A673 (cell line): ENCODE results near the gene TGM6. TPM values are rescaled to one million over a fixed set of nuclear protein-coding genes. Genes with fewer than 3 reads are reported as not detected.

Experiments
- BruUV-seq: library from RNA; stranded (reverse); fragments of 400-500 nt; replicated peaks from 2 replicates; lab custom pipeline; 2021; lab: Mats Ljungman, UMichigan
- CTCF ChIA-PET: fragments of 300-600 bp; sonication (Branson Sonifier 250); formaldehyde crosslinking; loops from one replicate; lab custom pipeline; 2022; ENCODE audit warnings: antibody characterized with exemption; lab: Charles Lee
- POLR2A ChIA-PET: fragments of 300-600 bp; sonication (Branson Sonifier 250); formaldehyde crosslinking; loops from one replicate; lab custom pipeline; 2022; ENCODE audit warnings: antibody characterized with exemption; ENCODE audit not compliant: low non-redundant PET; lab: Charles Lee
- DNase-seq: peaks from one replicate; pipeline ENCODE4 v3.0.0-alpha.2; 2015; ENCODE audit warnings: low spot score
- H3K27ac ChIP-seq: fragments of 200-600 bp; sonication (generic); 2 replicates; pipeline ENCODE4 v1.5.1; 2016; ENCODE audit warnings: mixed run types, low read depth, mild to moderate bottlenecking, mixed read lengths, antibody characterized with exemption, low read length; ENCODE audit not compliant: poor library complexity, severe bottlenecking
- H3K27me3 ChIP-seq: fragments of 200-600 bp; sonication (generic); replicated peaks from 2 replicates; pipeline ENCODE4 v1.6.1; 2017; ENCODE audit warnings: mixed run types, low read depth, mild to moderate bottlenecking, mixed read lengths, antibody characterized with exemption, low read length; ENCODE audit not compliant: insufficient read depth, poor library complexity
- H3K36me3 ChIP-seq: fragments of 200-600 bp; sonication (generic); 2 replicates; pipeline ENCODE4 v1.6.1; 2016; ENCODE audit warnings: mixed run types, mild to moderate bottlenecking, mixed read lengths, antibody characterized with exemption, low read length; ENCODE audit not compliant: insufficient read depth, poor library complexity, severe bottlenecking
- H3K4me1 ChIP-seq: fragments of 200-600 bp; sonication (generic); 2 replicates; pipeline ENCODE4 v1.6.1; 2017; ENCODE audit warnings: mixed run types, mild to moderate bottlenecking, mixed read lengths, antibody characterized with exemption, low read length; ENCODE audit not compliant: insufficient read depth, poor library complexity, severe bottlenecking
- H3K4me3 ChIP-seq: fragments of 200-600 bp; sonication (generic); 2 replicates; pipeline ENCODE4 v1.5.1; 2016; ENCODE audit warnings: low read depth, mixed run types, mild to moderate bottlenecking, mixed read lengths, low read length; ENCODE audit not compliant: poor library complexity, severe bottlenecking
- H3K9me3 ChIP-seq: fragments of 200-600 bp; sonication (generic); 2 replicates; pipeline ENCODE4 v1.6.1; 2016; ENCODE audit warnings: mixed run types, low read depth, mild to moderate bottlenecking, mixed read lengths, antibody characterized with exemption, low read length; ENCODE audit not compliant: poor library complexity, severe bottlenecking
- CTCF ChIP-seq: fragments of 300-800, 200-600 bp; sonication (generic); conservative IDR thresholded peaks from 2 replicates; pipeline ENCODE4 v1.5.1; 2017; ENCODE audit warnings: low read depth, mild to moderate bottlenecking, antibody characterized with exemption, low read length, moderate library complexity, mixed read lengths
- EZH2 ChIP-seq: fragments of 200-600 bp; sonication (generic); IDR thresholded peaks from 2 replicates; pipeline ENCODE4 v1.6.1; 2017; ENCODE audit warnings: borderline replicate concordance, low read depth, mild to moderate bottlenecking, mixed read lengths, antibody characterized with exemption, low read length; ENCODE audit not compliant: poor library complexity, severe bottlenecking
- intact Hi-C: fragments of 100-400 bp; cut with micrococcal nuclease; formaldehyde crosslinking; loops from one replicate; pipeline ENCODE4 v1.10.0; 2022; ENCODE audit not compliant: unreplicated experiment
- total RNA-seq: library from RNA; stranded (reverse); gene quantifications from 2 replicates; pipeline ENCODE4 v1.2.3, GENCODE V29; 2021

Gene TGM6
- total RNA-seq, 1 experiment from 2014 or later: not detected

GRCh38 chr20:2363187-2363586 is 17.5 kb upstream of the TGM6 start:
- ChIA-PET CTCF (no interaction called here), POLR2A (no interaction called here)
- H3K4me3 ChIP-seq: no peak overlapping the region
- TF ChIP-seq CTCF (no peak), EZH2 (no peak)
- H3K9me3 ChIP-seq: peaks cover 16% of the 10 kb centered on the region
- no peak for DNase-seq
- no TSS peak for BruUV-seq
- intact Hi-C loops: no loop called here
- H3K36me3 ChIP-seq: no peaks in the 10 kb centered on the region
- no peaks in the 10 kb centered on the region for H3K4me1 ChIP-seq
- no peaks in the 10 kb centered on the region for H3K27me3 ChIP-seq
- H3K27ac ChIP-seq: no peak overlapping the region

- Histone ChIP-seq H3K36me3 (no peaks in the 10 kb centered on the region), H3K4me1 (no peaks in the 10 kb centered on the region), H3K27ac (no peak overlapping the region), H3K27me3 (no peaks in the 10 kb centered on the region), H3K9me3 (peaks cover 20% of the 10 kb centered on the region), H3K4me3 (no peak overlapping the region)
- CTCF ChIA-PET: no interaction called here
- POLR2A ChIA-PET: no interaction called here
- TF ChIP-seq EZH2 (no peak), CTCF (no peak)
- no TSS peak for BruUV-seq
- intact Hi-C loops: no loop called here
- no peak for DNase-seq
These were observed 17.1 kb upstream of the TGM6 start for GRCh38 chr20:2363587-2363986.

GRCh38 chr20:2364044-2364443 is 16.7 kb upstream of the TGM6 start:
- ChIA-PET CTCF (no interaction called here), POLR2A (no interaction called here)
- Histone ChIP-seq H3K36me3 (no peaks in the 10 kb centered on the region), H3K4me1 (no peaks in the 10 kb centered on the region), H3K4me3 (no peak overlapping the region), H3K9me3 (peaks cover 20% of the 10 kb centered on the region), H3K27me3 (no peaks in the 10 kb centered on the region), H3K27ac (no peak overlapping the region)
- BruUV-seq: no TSS peak
- TF ChIP-seq EZH2 (no peak), CTCF (no peak)
- no peak for DNase-seq
- intact Hi-C loops: no loop called here
